HG03520 (cell line): ENCODE data around the gene TMIGD3.

Experiments used
- ATAC-seq: cut with Tn5 transposase; IDR thresholded peaks from one replicate; pipeline ENCODE4 v1.9.1; 2021; ENCODE audit warnings: mild to moderate bottlenecking, moderate library complexity; ENCODE audit not compliant: unreplicated experiment

TMIGD3 gene

DNA sequence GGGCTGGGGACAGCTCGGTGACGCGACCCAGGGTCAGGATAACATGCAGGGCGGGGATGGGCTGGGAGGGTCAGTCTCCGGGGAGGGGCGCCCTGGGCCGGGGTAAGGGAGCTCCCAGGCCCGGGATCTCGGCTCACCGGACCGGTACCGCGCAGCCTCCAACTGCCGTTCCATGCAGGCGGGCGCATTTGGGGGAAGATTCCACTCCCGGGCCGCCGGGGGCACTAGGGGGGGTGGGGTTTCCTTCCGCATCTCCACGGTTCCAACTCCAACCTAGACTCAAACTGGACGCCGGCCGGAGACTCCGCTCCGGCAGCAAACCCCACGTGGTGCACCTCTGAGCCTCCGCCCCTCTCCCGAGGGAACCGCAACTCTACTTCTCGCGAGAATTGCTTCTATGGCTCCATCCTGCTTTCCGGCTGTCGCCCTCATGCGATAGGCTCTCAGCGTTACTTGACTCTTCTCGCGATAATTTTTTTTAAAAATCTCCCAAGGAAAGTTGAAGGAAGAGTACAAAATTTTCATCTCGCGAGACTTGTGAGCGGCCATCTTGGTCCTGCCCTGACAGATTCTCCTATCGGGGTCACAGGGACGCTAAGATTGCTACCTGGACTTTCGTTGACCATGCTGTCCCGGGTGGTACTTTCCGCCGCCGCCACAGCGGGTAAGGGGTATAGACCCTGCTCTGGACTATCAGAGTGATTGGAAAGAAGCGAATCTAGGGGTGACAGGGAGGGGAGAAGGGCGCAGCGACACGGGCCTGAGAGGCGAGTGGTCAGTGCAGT, 54.3 kb downstream of the TMIGD3 start, which contains the start of the genes ATP5PB and WDR77:
Gene ATP5PB (plus strand): TSS at position 547 of the 785 bp plus-strand sequence. CDS start 78 bp downstream, at position 625.
Gene WDR77 (minus strand): TSS at position 339 of the 785 bp plus-strand sequence. CDS start 87 bp downstream, at position 252.
- ATAC-seq, result peak; percentile 92

DNA sequence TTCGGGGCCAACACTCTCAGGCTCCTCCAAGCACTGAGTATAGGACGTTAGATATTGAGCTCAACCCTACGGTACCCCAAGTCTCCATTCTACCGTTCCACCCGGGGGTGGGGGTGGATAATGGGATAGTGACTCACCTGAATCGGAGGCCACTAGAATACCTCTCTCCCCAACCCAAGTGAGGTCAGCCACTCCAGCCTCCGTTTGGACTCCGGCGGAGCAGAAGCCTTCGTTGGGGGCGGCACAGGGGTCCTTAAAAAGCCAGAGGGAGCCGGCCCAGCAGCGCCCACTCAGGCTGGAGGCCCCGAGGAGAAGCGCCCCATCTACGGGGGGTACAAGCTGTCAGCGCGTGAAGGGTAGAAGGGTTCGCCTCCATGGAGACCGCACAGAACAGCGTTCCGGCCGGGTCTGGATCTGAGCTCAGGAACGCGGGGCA, 54.9 kb downstream of the TMIGD3 start:
- ATAC-seq, result peak; percentile 6

DNA sequence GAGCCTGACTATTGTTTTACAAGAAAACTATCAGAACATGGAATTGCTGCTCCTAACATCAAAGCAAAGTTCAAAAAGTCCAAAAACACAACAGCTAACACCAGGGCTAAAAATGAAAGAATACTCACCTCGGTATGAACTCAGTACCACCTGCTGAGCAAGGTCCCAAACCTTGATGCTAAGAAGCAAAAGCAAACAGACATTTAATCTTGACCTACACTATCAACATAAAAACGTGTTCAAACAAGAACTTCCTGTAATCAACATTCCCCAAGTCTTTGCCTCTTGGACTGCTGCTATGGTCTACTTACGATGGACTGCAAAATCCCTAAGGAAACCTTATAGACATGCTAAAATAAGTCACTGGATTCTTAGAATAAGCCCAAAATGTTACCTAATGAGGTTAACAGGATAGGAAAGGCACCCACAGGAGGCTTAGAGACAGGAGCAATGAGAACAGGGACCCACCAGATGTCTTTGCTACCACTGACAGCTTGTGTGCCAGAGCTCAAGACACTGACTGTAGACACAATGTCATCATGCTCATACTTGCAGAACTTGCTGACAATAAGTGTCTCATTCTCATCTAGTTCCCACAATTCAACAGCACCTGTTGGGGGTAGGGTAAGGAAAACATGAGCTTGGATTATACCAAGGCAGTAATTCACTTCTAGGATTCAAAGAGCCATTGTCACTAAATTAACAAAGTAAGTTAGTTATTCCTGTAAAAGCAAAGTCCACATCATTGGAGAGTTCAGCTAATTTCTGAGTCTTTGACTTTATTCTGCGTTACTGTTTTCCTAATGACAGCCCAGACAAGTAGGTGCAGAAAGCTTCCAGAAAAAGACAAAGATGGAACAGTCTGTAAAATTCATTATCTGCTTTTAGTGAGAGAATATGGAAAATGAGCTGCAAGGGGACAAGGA, 56.2 kb downstream of the TMIGD3 start:
- ATAC-seq, result no peak

DNA sequence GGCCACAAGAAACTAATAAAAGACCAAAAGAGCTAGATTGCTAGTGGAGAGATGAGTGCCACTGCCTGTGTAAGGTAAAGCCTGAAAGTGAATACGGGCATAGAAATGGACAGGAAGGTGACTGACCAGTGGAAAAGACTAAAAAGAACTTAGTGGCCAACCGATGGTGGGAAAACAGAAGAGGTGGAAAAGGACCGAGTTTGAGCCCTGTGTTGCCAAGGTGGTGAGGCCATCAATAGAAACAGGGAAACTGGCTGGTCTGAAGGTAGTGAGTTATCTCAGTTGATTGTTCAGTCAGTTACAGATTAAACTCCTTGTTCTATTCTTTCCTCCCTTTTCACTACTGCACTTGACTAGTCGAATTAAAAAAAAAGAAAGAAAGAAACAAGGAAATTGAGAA, 56.9 kb downstream of the TMIGD3 start:
- no peak for ATAC-seq

DNA sequence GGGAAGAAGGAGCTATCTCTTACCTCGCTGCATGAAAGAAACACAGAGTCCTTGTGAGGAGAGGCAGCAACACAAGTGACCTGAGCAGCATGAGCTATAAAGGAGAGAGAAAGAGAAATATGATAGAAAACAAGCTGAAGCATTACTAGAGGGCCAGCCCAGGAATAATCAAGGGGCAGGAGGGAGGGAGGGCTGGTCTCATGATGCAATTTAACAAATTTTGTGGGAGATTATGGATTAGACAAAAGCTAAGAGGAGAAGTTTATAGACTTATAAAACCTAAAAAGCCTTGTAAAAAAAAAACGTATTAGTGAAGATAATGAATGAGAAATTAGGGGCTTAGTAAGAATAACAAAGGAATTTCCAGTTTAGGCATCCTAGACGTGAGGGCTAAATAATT, 59.4 kb downstream of the TMIGD3 start:
- ATAC-seq, result no peak

DNA sequence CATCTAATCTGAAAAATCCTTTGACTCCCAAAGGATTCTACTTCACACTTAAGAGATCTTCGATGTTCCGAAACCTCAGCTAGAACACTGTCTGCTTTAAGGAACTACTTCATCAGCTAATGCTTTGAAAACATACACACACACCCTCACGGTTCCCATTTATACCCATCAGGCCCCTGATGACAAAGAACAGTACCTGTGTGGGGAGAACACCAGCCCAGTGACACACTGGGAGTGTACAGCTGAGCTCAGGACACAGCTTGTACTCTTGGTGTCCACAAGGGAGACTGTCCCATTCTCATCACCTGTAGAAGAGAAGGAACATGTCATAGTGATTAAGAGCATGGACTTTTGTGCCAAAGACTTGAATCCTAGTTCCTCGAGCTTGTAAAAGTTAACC, 61.0 kb downstream of the TMIGD3 start:
- no peak for ATAC-seq

DNA sequence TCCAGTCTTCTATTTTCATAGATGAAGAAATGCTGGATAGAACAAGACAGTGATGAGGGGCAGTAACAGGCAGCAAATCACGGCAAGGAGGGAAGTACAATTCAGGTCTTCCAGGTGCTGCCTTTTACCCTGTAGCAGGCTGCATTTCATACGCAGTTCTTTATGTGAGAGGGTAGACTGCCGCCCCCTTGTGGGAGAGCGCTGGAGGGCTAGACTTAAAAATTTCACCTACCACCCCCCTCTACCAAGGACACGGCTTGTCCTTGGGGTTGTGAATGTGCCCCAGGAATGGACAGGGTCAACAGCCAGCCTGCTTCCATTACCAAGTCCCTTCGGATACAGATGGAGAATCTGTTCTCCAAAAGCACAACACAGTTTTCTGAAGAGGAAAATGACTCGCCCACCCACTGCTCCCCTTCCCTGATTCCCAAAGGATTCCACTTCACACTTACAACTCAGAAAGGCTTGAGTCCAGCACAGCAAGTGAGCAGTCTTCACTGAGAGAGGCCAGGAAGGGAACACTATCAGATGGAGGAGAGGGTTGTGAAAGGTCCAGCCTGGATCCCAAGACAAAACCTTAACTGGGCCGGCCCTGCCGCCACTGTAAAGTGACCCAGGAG, 61.8 kb downstream of the TMIGD3 start:
- no peak for ATAC-seq

DNA sequence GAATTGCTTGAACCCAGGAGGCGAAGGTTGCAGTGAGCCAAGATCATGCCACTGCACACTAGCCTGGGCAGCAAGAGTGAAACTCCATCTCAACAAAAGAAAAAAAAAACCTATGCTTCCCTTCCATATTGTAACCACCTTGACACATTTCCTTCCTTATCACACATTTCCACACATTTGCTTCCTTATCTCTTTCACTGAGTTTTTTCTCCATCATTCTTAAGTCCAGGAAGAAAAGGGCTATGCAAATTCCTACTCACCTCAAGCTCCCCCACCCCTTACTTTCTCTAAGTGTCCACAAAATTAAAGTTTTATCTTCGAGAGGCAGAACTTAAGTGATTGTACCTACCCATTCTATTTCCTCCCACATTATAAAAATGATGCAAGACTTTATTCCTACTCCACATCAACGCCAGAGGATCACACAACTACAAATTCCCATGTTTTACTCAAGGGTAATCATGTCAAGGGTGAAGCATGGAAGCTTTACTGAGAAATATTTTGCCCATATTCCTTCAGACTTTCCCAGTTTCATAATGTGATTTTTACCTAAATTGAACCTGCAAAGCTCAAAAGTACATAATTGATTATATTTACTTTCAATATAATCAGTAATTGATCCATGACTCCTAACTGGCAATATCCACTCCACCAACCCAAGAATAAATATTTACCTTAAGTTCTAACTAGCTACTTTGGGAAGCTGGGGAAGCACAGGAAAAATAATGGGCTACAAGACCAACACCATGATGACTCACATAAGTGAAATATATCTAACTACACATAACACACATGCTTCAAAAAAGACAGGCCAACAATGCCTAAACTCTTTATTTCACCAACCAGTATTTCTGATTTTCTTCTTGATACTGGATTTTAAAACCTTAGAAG, 63.7 kb downstream of the TMIGD3 start:
- ATAC-seq, result no peak

DNA sequence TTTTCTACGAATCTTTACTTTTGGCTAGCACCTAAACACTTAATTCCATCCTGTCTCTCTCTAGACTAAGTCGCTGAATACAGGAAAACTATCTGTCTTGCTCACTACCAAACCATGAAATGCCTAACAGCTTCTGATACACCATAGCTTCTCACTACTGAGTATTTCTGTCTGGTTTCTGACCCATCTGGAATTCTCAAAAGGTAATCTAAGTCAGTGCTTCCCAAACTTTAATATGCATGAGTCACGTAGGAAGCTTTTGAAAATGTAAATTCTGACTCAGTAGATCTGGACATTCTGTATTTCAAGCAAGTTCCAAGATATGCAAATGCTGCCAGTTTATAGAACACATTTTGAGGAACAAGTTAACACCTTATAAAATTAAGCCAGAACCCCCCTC, 66.7 kb downstream of the TMIGD3 start:
- no peak for ATAC-seq
